ENCODE measurements around the gene GLRX5.

Gene GLRX5

GRCh38 chr14:95545515-95546168 is 10.8 kb downstream of the GLRX5 start:
- H3K4me1 ChIP-seq (ENCODE audit: control insufficient read depth, insufficient read depth, low read length, unreplicated experiment), result peaks cover 43% of the 10 kb centered on the region
- no peak overlapping the region for H3K4me3 ChIP-seq (ENCODE audit: low read depth, low read length)
- no peak overlapping the region for H2AFZ ChIP-seq (ENCODE audit: low read length, unreplicated experiment)
- H3K27me3 ChIP-seq (ENCODE audit: insufficient read depth, low read length), result no peaks in the 10 kb centered on the region
- peak overlapping the region; percentile 82 for H3K27ac ChIP-seq (ENCODE audit: low read depth, low read length)
- peaks cover 35% of the 10 kb centered on the region for H3K79me2 ChIP-seq (ENCODE audit: control insufficient read depth, insufficient read depth, low read length, unreplicated experiment)
- peaks cover 7% of the 10 kb centered on the region for H3K36me3 ChIP-seq (ENCODE audit: insufficient read depth, low read length)

- peaks cover 43% of the 10 kb centered on the region for H3K4me1 ChIP-seq (ENCODE audit: control insufficient read depth, insufficient read depth, low read length, unreplicated experiment)
- H3K36me3 ChIP-seq (ENCODE audit: insufficient read depth, low read length), result peaks cover 7% of the 10 kb centered on the region
- no peak overlapping the region for H3K4me3 ChIP-seq (ENCODE audit: low read depth, low read length)
- peaks cover 19% of the 10 kb centered on the region for H3K79me2 ChIP-seq (ENCODE audit: control insufficient read depth, insufficient read depth, low read length, unreplicated experiment)
- no peaks in the 10 kb centered on the region for H3K27me3 ChIP-seq (ENCODE audit: insufficient read depth, low read length)
- peak overlapping the region; percentile 36 for H3K27ac ChIP-seq (ENCODE audit: low read depth, low read length)
- H2AFZ ChIP-seq (ENCODE audit: low read length, unreplicated experiment), result no peak overlapping the region
Observed at GRCh38 chr14:95547272-95547625, 12.4 kb downstream of the GLRX5 start.

- Histone ChIP-seq H3K36me3 (ENCODE audit: insufficient read depth, low read length) (peaks cover 7% of the 10 kb centered on the region), H2AFZ (ENCODE audit: low read length, unreplicated experiment) (no peak overlapping the region)
Observed at GRCh38 chr14:95547626-95548327, 12.9 kb downstream of the GLRX5 start.

GRCh38 chr14:95548328-95548929 is 13.6 kb downstream of the GLRX5 start:
- Histone ChIP-seq H3K27me3 (ENCODE audit: insufficient read depth, low read length) (no peaks in the 10 kb centered on the region), H3K79me2 (ENCODE audit: control insufficient read depth, insufficient read depth, low read length, unreplicated experiment) (peaks cover 9% of the 10 kb centered on the region), H3K4me1 (ENCODE audit: control insufficient read depth, insufficient read depth, low read length, unreplicated experiment) (peaks cover 43% of the 10 kb centered on the region), H3K27ac (ENCODE audit: low read depth, low read length) (peak overlapping the region; percentile 36; the same call in 1 of the 2 replicates), H2AFZ (ENCODE audit: low read length, unreplicated experiment) (no peak overlapping the region), H3K36me3 (ENCODE audit: insufficient read depth, low read length) (peaks cover 7% of the 10 kb centered on the region), H3K4me3 (ENCODE audit: low read depth, low read length) (no peak overlapping the region)

More at GRCh38 chr14:95547626-95548327, 12.9 kb downstream of the GLRX5 start:
- Histone ChIP-seq H3K4me1 (ENCODE audit: control insufficient read depth, insufficient read depth, low read length, unreplicated experiment) (peaks cover 43% of the 10 kb centered on the region), H3K4me3 (ENCODE audit: low read depth, low read length) (no peak overlapping the region), H3K79me2 (ENCODE audit: control insufficient read depth, insufficient read depth, low read length, unreplicated experiment) (peaks cover 14% of the 10 kb centered on the region), H3K27ac (ENCODE audit: low read depth, low read length) (peak overlapping the region; percentile 36), H3K27me3 (ENCODE audit: insufficient read depth, low read length) (no peaks in the 10 kb centered on the region)

- H3K4me1 ChIP-seq (ENCODE audit: control insufficient read depth, insufficient read depth, low read length, unreplicated experiment), result peaks cover 35% of the 10 kb centered on the region
- no peaks in the 10 kb centered on the region for H3K36me3 ChIP-seq (ENCODE audit: insufficient read depth, low read length)
- H2AFZ ChIP-seq (ENCODE audit: low read length, unreplicated experiment), result no peak overlapping the region
- H3K27me3 ChIP-seq (ENCODE audit: insufficient read depth, low read length), result no peaks in the 10 kb centered on the region
- no peak overlapping the region for H3K27ac ChIP-seq (ENCODE audit: low read depth, low read length)
- H3K4me3 ChIP-seq (ENCODE audit: low read depth, low read length), result no peak overlapping the region
- peaks cover 5% of the 10 kb centered on the region for H3K79me2 ChIP-seq (ENCODE audit: control insufficient read depth, insufficient read depth, low read length, unreplicated experiment)
Observed at GRCh38 chr14:95549656-95550585, 15.1 kb downstream of the GLRX5 start.

- Histone ChIP-seq H3K27ac (ENCODE audit: low read depth, low read length) (no peak overlapping the region), H3K79me2 (ENCODE audit: control insufficient read depth, insufficient read depth, low read length, unreplicated experiment) (peaks cover 4% of the 10 kb centered on the region), H2AFZ (ENCODE audit: low read length, unreplicated experiment) (no peak overlapping the region), H3K4me1 (ENCODE audit: control insufficient read depth, insufficient read depth, low read length, unreplicated experiment) (peaks cover 22% of the 10 kb centered on the region), H3K36me3 (ENCODE audit: insufficient read depth, low read length) (no peaks in the 10 kb centered on the region), H3K4me3 (ENCODE audit: low read depth, low read length) (no peak overlapping the region), H3K27me3 (ENCODE audit: insufficient read depth, low read length) (no peaks in the 10 kb centered on the region)
Observed at GRCh38 chr14:95551435-95551834, 16.6 kb downstream of the GLRX5 start.

GRCh38 chr14:95553141-95553540 is 18.3 kb downstream of the GLRX5 start:
- Histone ChIP-seq H3K79me2 (ENCODE audit: control insufficient read depth, insufficient read depth, low read length, unreplicated experiment) (no peaks in the 10 kb centered on the region), H3K36me3 (ENCODE audit: insufficient read depth, low read length) (no peaks in the 10 kb centered on the region), H3K27ac (ENCODE audit: low read depth, low read length) (no peak overlapping the region), H3K4me1 (ENCODE audit: control insufficient read depth, insufficient read depth, low read length, unreplicated experiment) (peaks cover 6% of the 10 kb centered on the region), H3K27me3 (ENCODE audit: insufficient read depth, low read length) (no peaks in the 10 kb centered on the region), H2AFZ (ENCODE audit: low read length, unreplicated experiment) (no peak overlapping the region), H3K4me3 (ENCODE audit: low read depth, low read length) (no peak overlapping the region)

- no peak overlapping the region for H3K4me3 ChIP-seq (ENCODE audit: low read depth, low read length)
- no peaks in the 10 kb centered on the region for H3K4me1 ChIP-seq (ENCODE audit: control insufficient read depth, insufficient read depth, low read length, unreplicated experiment)
Observed at GRCh38 chr14:95555053-95555452, 20.2 kb downstream of the GLRX5 start.

GRCh38 chr14:95557291-95557690 is 22.4 kb downstream of the GLRX5 start:
- Histone ChIP-seq H3K36me3 (ENCODE audit: insufficient read depth, low read length) (no peaks in the 10 kb centered on the region), H3K27ac (ENCODE audit: low read depth, low read length) (no peak overlapping the region), H3K4me1 (ENCODE audit: control insufficient read depth, insufficient read depth, low read length, unreplicated experiment) (no peaks in the 10 kb centered on the region), H3K4me3 (ENCODE audit: low read depth, low read length) (no peak overlapping the region), H2AFZ (ENCODE audit: low read length, unreplicated experiment) (no peak overlapping the region), H3K27me3 (ENCODE audit: insufficient read depth, low read length) (peaks cover 3% of the 10 kb centered on the region; the same call in 1 of the 2 replicates), H3K79me2 (ENCODE audit: control insufficient read depth, insufficient read depth, low read length, unreplicated experiment) (no peaks in the 10 kb centered on the region)

More at GRCh38 chr14:95555053-95555452, 20.2 kb downstream of the GLRX5 start:
- Histone ChIP-seq H3K79me2 (ENCODE audit: control insufficient read depth, insufficient read depth, low read length, unreplicated experiment) (no peaks in the 10 kb centered on the region), H3K36me3 (ENCODE audit: insufficient read depth, low read length) (no peaks in the 10 kb centered on the region), H3K27me3 (ENCODE audit: insufficient read depth, low read length) (no peaks in the 10 kb centered on the region), H3K27ac (ENCODE audit: low read depth, low read length) (no peak overlapping the region), H2AFZ (ENCODE audit: low read length, unreplicated experiment) (no peak overlapping the region)

- Histone ChIP-seq H3K79me2 (ENCODE audit: control insufficient read depth, insufficient read depth, low read length, unreplicated experiment) (no peaks in the 10 kb centered on the region), H2AFZ (ENCODE audit: low read length, unreplicated experiment) (no peak overlapping the region), H3K27ac (ENCODE audit: low read depth, low read length) (no peak overlapping the region), H3K36me3 (ENCODE audit: insufficient read depth, low read length) (no peaks in the 10 kb centered on the region), H3K27me3 (ENCODE audit: insufficient read depth, low read length) (peaks cover 8% of the 10 kb centered on the region; the same call in 1 of the 2 replicates), H3K4me3 (ENCODE audit: low read depth, low read length) (no peak overlapping the region), H3K4me1 (ENCODE audit: control insufficient read depth, insufficient read depth, low read length, unreplicated experiment) (no peaks in the 10 kb centered on the region)
Observed at GRCh38 chr14:95557832-95558231, 23.0 kb downstream of the GLRX5 start.
